NCI-H1048 (cell line): ENCODE measurements around the gene NOL6.

Experiments used
- DNase-seq: peaks from one replicate; lab custom pipeline; 2025; lab: John Stamatoyannopoulos, UW

Gene NOL6

GRCh38 chr9:33450621-33451146 is 23.0 kb downstream of the NOL6 start:
- DNase-seq: no peak

- DNase-seq: no peak
These were observed 24.0 kb downstream of the NOL6 start for GRCh38 chr9:33449715-33450114.

- DNase-seq: no peak
These were observed 25.7 kb downstream of the NOL6 start for GRCh38 chr9:33447799-33448553.

- no peak for DNase-seq
These were observed 26.6 kb downstream of the NOL6 start, which contains the start of gene AQP3 for GRCh38 chr9:33446946-33447798. TSS of gene AQP3 (minus strand) at chr9:33447593. CDS start at chr9:33447530, 63 bp downstream.

GRCh38 chr9:33446240-33446945 is 27.3 kb downstream of the NOL6 start:
- DNase-seq: no peak

DNA sequence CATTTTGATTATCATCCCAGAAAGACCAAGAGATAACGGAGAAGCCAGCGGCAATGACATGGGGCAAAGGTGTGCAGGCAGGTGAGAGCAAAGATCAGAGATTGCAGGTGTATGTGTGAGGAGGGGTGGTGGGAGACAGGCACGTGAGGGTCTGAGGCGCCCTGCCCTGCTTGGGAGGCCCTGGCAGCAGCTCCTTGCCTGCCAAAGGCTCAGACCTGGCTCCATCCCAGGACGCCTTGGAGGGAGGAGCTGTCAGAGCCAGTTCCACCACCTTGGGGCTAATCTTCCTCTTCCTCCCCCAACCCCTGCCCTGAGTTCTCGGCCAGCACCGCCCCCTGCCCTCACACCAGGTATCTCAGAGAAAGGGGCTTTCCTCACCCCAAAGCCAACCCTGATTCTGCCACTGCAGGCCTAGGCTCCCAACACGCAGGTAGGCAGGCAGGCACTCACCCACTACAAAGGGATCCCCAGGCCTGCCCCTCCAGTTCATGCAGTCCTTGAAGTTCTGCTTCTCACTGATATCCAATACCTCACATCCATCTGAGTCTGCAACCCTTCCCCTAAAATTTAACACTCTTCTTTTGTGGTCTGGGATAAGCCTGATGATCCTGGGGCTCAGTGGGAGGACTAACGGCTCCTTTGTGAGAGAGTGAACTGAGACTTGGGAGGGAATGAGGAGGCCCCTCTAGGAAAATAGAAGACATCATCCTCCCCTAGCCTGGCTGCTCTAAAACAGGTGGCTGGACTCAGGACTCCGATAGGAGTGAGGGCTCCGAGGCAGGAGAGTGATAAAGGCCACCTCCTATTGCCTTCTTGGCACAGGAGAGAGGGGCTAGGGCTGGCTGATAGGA is 28.1 kb downstream of the NOL6 start:
- DNase-seq: no peak

GRCh38 chr9:33443464-33444154 is 30.1 kb downstream of the NOL6 start:
- DNase-seq: no peak

DNA sequence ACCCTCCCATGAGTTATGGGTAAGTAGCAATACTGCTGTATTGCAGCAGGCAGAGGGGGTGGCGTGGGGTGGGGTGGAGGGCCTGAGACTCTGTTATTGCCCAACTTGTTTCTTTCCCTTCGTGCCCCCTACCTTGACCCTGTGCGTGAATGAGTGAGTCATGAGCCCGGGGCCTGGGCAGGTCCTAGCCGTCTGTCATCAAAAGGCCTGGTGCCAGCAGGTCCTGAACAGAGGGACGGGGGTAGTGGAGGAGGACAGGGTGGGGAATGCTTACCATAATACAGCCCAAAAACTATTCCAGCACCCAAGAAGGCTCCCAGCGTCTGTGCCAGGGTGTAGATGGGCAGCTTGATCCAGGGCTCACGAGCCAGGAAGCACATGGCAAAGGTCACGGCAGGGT is 30.7 kb downstream of the NOL6 start:
- no peak for DNase-seq

DNA sequence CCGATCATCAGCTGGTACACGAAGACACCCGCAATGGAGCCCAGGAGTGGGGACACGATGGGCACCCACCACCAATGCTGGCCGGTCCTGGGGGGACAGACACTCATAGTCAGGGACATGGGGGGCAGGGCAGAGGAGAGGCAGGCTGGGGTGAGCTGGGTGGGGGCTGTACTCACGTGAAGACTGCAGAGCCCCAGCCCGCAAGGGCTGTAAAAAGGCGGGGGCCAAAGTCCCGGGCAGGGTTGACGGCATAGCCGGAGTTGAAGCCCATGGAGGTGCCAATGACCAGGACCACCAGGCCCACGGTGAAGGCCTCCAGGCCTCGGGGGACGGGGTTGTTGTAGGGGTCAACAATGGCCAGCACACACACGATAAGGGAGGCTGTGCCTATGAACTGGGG is 31.6 kb downstream of the NOL6 start:
- no peak for DNase-seq

DNA sequence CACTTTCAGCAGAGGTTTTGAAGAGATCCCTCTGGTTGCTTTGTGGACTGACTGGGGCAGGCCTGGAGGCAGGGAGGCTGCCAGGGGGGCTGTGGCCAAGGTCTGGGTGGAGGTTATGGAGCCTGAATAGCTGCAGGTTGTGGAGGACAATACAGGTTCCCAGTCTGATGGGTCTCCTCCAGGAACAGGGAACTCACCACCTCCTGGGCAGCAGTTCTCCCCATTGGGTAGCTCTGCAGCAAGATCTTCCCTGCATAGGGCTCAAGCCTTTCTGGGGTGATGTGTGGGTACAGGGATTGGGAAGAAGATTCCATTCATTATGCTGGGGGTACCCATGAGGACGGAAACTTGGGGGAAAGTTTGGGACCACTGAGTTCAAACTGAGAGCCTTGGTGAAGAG is 33.1 kb downstream of the NOL6 start:
- DNase-seq: no peak

GRCh38 chr9:33440204-33440603 is 33.5 kb downstream of the NOL6 start:
- no peak for DNase-seq

DNA sequence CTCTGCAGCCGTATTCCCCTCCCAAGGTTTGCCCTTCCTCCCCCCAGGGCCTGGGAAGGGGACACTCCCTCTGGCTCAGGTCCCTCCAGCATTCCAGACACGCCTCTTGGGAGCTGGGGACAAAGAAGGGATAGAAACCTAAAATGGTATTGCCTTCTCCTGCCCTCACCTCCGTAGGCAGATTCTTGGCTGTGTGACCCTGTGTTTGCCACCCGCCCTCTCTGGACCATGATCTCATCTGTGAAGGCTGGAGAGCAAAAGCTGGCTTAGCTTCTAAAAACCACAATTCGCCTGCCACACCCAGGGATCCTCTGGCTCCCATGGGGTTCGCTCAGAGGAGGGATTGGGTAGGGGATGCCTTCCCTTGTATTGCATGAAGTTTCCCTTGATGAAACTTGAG is 34.0 kb downstream of the NOL6 start:
- no peak for DNase-seq

- DNase-seq: no peak
These were observed 34.6 kb downstream of the NOL6 start for GRCh38 chr9:33438926-33439680.

DNA sequence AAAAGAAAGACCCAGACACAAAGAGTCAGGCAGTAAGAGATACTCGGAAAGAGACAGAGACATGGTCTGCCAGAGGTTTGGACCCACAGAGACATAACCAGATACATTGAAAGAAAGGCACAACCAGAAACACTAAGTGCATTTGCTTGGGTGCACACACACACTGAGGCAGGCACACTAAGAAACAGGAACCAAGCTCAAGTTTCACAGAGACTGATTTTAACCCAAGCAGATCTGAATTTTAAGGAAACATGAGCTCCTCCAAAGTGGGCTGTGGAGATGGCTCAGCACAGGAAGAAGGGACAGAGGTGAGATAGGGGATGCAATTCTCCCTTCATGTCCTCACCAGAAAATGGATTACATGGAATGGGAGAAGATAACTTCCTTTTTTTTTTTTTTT is 35.8 kb downstream of the NOL6 start:
- no peak for DNase-seq

GRCh38 chr9:33437205-33437604 is 36.5 kb downstream of the NOL6 start:
- DNase-seq: no peak

GRCh38 chr9:33436445-33436844 is 37.3 kb downstream of the NOL6 start:
- DNase-seq: no peak

- no peak for DNase-seq
These were observed 37.9 kb downstream of the NOL6 start for GRCh38 chr9:33435821-33436277.

GRCh38 chr9:33434317-33435105 is 39.2 kb downstream of the NOL6 start:
- no peak for DNase-seq

DNA sequence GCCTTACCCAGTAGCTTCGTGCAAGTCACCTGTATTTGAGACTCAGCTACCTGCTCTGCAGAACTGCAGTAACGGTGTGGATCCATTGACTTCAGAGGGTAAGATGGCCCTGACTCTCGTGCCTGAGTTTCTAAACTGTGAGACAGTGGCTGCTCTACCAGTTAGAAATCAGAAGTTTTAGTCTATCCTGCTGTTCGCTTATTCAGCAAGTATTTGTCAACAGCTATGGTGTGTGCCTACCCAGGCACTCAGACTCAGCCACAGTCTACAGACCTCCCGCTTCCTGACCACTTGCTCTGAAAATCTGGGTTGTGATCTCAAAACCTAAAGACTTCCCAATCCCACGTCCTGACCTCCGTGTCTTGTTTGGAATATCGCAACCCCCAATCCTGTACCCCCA is 39.9 kb downstream of the NOL6 start:
- no peak for DNase-seq
